Ovary (tissue), 3 donors: ENCODE data around the gene TAMM41.

Experiments
- CTCF ChIP-seq, 3 donors: fragments of 450-650 bp in 2 of 3; fragments of 200-600 bp in 1 of 3; IDR thresholded peaks; one replicate each; pipeline versions ENCODE4 v1.5.1 to v1.8.0; 2016 to 2022; ENCODE audit warnings: antibody characterized with exemption in 3 of 3, mild to moderate bottlenecking in 1 of 3
- EP300 ChIP-seq: sonication (generic); formaldehyde crosslinking; IDR thresholded peaks from one replicate; pipeline ENCODE4 v1.6.1; 2017; ENCODE audit warnings: antibody characterized with exemption
- POLR2A ChIP-seq: fragments of 450-650 bp; IDR thresholded peaks from one replicate; pipeline ENCODE4 v1.6.1; 2017; ENCODE audit warnings: antibody characterized with exemption, mild to moderate bottlenecking, moderate library complexity
- donor health status: DM: no; HTN: no; CAD: no.

- TF ChIP-seq CTCF (IDR thresholded peaks at IDR 0.05) = no peak
- no peak for TF ChIP-seq EP300
- TF ChIP-seq POLR2A = no peak
Measured at GRCh38 chr3:11878837-11879236, 32.2 kb upstream of the TAMM41 start.
